ENCODE measurements around the gene PRMT1. TPM values are rescaled to one million over a fixed set of nuclear protein-coding genes. Genes with fewer than 3 reads are reported as not detected.

Gene PRMT1
- total RNA-seq, 1 donor = 341 TPM

DNA sequence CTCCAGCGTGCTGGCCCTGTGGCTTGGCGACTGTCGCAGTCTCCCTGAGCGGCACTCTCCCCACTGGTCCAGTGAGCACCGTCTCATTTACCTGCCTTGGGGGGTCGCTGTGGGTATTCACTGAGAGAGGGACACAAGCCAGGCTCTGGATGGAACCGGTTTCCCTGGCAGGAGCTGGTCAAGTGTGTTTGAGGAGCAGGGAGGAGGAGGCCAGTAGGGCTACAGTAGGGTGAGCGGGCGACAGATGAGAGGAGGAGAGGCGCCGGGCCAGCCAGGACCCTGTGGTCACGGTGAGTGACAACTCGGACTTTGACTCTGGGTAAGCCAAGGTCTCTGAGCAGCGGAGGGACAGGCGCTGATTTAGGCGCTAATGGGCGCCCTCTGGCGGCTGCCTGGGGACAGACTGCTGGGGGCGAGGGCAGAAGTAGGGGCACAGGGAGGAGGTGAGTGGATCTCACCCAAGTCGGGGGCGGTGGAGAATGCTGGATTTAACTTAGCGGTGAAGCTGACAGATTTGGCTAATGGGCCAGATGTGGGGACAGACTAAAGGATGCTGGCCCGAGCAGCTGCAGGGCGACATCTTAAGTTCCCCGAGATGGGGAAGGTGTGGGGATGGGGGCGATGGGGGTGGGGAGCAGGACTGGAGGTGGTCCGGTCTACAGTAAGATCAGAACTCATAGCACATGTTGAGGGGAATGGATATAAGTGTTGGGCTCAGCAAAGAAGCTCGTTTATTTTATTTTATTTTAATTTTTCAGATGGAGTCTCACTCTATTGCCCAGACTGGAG is 4.7 kb upstream of the PRMT1 start:
- TF ChIP-seq, protein P1, sequence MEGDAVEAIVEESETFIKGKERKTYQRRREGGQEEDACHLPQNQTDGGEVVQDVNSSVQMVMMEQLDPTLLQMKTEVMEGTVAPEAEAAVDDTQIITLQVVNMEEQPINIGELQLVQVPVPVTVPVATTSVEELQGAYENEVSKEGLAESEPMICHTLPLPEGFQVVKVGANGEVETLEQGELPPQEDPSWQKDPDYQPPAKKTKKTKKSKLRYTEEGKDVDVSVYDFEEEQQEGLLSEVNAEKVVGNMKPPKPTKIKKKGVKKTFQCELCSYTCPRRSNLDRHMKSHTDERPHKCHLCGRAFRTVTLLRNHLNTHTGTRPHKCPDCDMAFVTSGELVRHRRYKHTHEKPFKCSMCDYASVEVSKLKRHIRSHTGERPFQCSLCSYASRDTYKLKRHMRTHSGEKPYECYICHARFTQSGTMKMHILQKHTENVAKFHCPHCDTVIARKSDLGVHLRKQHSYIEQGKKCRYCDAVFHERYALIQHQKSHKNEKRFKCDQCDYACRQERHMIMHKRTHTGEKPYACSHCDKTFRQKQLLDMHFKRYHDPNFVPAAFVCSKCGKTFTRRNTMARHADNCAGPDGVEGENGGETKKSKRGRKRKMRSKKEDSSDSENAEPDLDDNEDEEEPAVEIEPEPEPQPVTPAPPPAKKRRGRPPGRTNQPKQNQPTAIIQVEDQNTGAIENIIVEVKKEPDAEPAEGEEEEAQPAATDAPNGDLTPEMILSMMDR (IDR thresholded peaks at IDR 0.05; ENCODE audit: insufficient read depth, low read depth, low read length) = peak; percentile 91
- peak; percentile 69 for DNase-seq (ENCODE audit: low read depth)
- H3K4me3 ChIP-seq (ENCODE audit: low read depth, low read length) = no peak overlapping the region

DNA sequence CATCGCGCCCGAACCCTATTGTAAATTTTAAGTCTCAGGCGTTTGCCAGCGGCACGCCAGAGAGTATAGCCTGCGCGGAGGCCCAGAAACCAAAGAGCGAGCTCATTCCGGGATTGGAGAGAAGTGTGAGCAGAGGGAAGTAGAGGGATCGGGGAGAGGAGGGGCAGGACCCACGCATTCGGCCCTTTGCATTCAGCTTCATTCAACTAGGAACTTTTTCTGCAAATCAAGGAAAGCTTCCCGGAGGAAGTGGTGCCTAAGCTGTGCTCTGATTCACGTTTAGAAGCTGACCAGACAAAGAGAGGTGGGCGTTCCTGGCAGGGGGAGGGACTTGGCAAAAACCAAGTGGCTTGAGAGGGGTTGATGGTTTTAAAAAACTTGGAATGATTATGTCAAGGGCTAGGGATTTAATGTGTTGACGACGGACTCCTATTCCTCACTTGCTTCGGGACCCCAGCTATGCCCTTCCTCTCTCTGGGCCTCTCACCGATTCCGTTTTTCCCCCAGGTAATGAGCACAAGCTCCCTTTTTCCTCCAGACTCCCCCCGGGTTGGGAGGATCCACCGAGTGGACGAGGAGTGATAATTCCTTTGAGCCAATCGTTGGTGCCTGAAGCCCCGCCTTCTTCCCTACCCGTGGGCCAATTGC is 811 bp upstream of the PRMT1 start:
- TF ChIP-seq, protein P1 (IDR thresholded peaks at IDR 0.05; ENCODE audit: insufficient read depth, low read depth, low read length) = no peak
- peak overlapping the region; percentile 58 for H3K4me3 ChIP-seq (ENCODE audit: low read depth, low read length)
- peak; percentile 97 for DNase-seq (ENCODE audit: low read depth)

GRCh38 chr19:49676784-49677230 is 264 bp upstream of the PRMT1 start:
- TF ChIP-seq, protein P1 (IDR thresholded peaks at IDR 0.05; ENCODE audit: insufficient read depth, low read depth, low read length) = no peak
- peak; percentile 100 for DNase-seq (ENCODE audit: low read depth)
- peak overlapping the region; percentile 94 for H3K4me3 ChIP-seq (ENCODE audit: low read depth, low read length)

DNA sequence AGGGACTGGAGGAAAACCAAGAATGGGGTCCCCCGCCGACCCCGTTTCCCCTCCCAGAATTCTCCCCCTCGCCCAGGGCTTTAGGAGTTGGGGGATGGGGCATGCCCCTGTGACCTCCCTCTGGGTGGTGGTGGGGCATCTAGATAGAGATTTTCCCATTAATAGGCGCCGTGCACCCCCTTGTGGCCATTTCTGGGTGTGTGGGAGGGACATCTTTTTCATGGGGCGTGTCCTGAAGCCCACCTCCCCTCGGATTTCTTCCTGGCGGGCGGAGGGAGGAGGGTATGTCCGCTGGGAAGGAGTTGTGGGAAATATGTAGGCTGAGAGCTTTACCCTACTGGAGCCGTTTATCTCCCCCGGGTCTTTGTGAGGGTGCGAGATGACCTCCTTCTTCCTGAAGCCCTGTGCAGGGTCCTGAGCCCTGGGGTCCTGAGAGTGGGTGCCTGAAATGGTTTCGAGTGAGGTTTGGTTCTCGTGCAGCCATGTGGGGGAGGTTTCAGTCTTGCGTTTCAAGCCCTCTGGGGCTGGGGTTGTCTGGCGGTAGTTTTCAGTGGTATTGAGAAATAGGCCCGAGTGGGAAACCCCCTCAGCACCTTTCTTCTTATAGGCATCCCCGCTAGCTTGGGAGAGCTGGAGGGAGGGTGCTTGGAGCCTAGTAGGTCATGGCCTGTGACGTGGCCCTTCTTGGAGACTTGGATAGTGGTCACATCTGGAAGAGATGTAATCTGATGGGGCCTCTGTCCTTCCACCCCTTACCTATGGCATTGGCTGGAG is 1.0 kb downstream of the PRMT1 start:
- TF ChIP-seq, protein P1 (IDR thresholded peaks at IDR 0.05; ENCODE audit: insufficient read depth, low read depth, low read length) = peak; percentile 67
- peak; percentile 72 for DNase-seq (ENCODE audit: low read depth)
- peak overlapping the region; percentile 94 for H3K4me3 ChIP-seq (ENCODE audit: low read depth, low read length)

DNA sequence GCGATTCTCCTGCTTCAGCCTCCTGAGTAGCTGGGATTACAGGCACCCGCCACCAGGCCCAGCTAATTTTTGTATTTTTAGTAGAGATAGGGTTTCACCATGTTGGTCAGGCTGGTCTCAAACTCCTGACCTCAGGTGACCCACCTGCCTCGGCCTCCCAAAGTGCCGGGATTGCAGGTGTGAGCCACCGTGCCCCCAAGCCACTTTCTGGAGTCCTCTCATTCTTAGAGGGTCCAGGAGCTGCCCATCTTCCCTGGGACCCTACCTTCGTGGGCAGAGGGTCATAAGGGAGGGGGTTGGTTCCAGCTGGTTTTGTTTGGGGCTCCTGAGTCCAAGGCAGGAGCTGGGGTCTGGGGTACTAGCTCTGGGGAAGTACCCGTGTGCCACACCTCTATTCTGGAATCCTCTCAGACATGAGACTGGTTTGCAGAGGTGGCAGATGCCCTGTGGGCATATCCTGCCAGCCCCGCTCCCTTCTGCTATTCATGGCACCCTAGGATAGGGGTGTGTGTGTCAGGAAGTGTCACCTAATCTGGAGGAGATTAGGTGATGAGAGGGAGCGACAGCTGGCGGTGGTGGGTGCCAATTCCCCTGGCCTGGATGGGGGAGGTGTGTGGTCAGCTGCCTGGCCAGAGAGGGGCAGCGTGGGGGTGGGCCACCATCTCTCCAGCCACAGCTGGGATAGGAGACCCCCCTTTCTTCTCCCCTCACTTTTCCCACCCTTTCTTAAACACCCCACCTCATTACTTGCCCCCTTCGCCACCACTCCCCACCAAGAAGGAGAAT is 2.1 kb downstream of the PRMT1 start:
- H3K4me3 ChIP-seq (ENCODE audit: low read depth, low read length) = no peak overlapping the region
- DNase-seq (ENCODE audit: low read depth) = no peak
- TF ChIP-seq, protein P1 (IDR thresholded peaks at IDR 0.05; ENCODE audit: insufficient read depth, low read depth, low read length) = no peak

- TF ChIP-seq, protein P1 (IDR thresholded peaks at IDR 0.05; ENCODE audit: insufficient read depth, low read depth, low read length) = no peak
- no peak overlapping the region for H3K4me3 ChIP-seq (ENCODE audit: low read depth, low read length)
- no peak for DNase-seq (ENCODE audit: low read depth)
Observed at GRCh38 chr19:49679771-49680413, 2.8 kb downstream of the PRMT1 start.
